ENCODE results near the gene LAP3. TPM values are rescaled to one million over a fixed set of nuclear protein-coding genes. Genes with fewer than 3 reads are reported as not detected.

LAP3 gene
- total and polyA plus RNA-seq, 7 donors, result 37.1 to 126 (median 60.3) TPM

DNA sequence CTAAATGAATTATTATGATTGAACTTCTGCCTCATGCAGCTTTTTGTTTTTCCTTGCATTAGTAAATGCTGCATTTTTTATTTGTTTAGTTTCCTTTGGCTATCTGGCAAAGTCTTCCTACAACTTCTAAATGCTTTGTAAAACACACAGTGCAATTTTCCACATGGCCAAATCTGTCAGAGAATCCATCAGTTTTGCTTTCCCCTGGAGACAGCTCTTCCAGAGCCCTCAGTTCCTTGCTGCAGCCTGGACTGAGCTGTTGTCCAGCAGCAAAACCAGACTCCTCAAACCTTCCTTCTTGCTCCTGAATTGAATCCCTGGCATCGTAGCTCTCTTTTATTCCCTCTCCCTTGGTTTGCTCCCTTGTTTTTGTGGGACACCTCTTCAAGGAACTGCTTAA is 80.1 kb downstream of the LAP3 start:
- DNase-seq, result no peak
- Histone ChIP-seq H3K27ac (no peak overlapping the region), H3K36me3 (no peaks in the 10 kb centered on the region), H3K4me3 (no peak overlapping the region), H3K27me3 (no peaks in the 10 kb centered on the region), H3K9me3 (no peaks in the 10 kb centered on the region), H3K4me1 (no peaks in the 10 kb centered on the region)
- WGBS, 2 donors, result 78 to 90% methylated on average over 1 of the region's 1 CpG
- TF ChIP-seq POLR2A (IDR thresholded peaks at IDR 0.05) (no peak), POLR2AphosphoS5 (IDR thresholded peaks at IDR 0.05) (no peak), EP300 (IDR thresholded peaks at IDR 0.05) (no peak)
- TF ChIP-seq, protein P1, sequence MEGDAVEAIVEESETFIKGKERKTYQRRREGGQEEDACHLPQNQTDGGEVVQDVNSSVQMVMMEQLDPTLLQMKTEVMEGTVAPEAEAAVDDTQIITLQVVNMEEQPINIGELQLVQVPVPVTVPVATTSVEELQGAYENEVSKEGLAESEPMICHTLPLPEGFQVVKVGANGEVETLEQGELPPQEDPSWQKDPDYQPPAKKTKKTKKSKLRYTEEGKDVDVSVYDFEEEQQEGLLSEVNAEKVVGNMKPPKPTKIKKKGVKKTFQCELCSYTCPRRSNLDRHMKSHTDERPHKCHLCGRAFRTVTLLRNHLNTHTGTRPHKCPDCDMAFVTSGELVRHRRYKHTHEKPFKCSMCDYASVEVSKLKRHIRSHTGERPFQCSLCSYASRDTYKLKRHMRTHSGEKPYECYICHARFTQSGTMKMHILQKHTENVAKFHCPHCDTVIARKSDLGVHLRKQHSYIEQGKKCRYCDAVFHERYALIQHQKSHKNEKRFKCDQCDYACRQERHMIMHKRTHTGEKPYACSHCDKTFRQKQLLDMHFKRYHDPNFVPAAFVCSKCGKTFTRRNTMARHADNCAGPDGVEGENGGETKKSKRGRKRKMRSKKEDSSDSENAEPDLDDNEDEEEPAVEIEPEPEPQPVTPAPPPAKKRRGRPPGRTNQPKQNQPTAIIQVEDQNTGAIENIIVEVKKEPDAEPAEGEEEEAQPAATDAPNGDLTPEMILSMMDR (IDR thresholded peaks at IDR 0.05), result no peak
- intact Hi-C loops (cut with DNase I), result no loop called here

Other genes starting within 250 kb of the LAP3 start
- 10 to 100 TPM in 3 of 4 donors, 1 to 10 TPM in 1; 8.7 to 19.7 (median 16.5) TPM for gene QDPR, start 65.1 kb upstream of the LAP3 start, total RNA-seq
- gene QDPR, start 65.1 kb upstream of the LAP3 start, polyA plus RNA-seq, result 10 to 100 TPM; 21.7 to 28.9 (median 25.2) TPM
- not detected for gene CLRN2, start 62.0 kb upstream of the LAP3 start, total RNA-seq
- gene CLRN2, start 62.0 kb upstream of the LAP3 start, polyA plus RNA-seq, result not detected
- gene MED28, start 37.4 kb downstream of the LAP3 start, total RNA-seq, result 10 to 100 TPM; 17.1 to 24.0 (median 18.7) TPM
- 10 to 100 TPM in 1 of 3 donors, 1 to 10 TPM in 2; 8.4 to 15.2 (median 9.2) TPM for gene MED28, start 37.4 kb downstream of the LAP3 start, polyA plus RNA-seq
- gene FAM184B, start 204.4 kb downstream of the LAP3 start, total RNA-seq, result not detected
- gene FAM184B, start 204.4 kb downstream of the LAP3 start, polyA plus RNA-seq, result under 1 TPM; under 0.01 to 0.23 (median 0.23) TPM
- gene DCAF16, start 233.6 kb downstream of the LAP3 start, total RNA-seq, result 10 to 100 TPM; 23.2 to 31.5 (median 25.9) TPM
- gene DCAF16, start 233.6 kb downstream of the LAP3 start, polyA plus RNA-seq, result 10 to 100 TPM in 1 of 3 donors, 1 to 10 TPM in 2; 5.8 to 14.0 (median 8.4) TPM
- gene NCAPG, start 233.8 kb downstream of the LAP3 start, total RNA-seq, result under 1 TPM; under 0.01 to 0.68 (median 0.47) TPM
- gene NCAPG, start 233.8 kb downstream of the LAP3 start, polyA plus RNA-seq, result 1 to 10 TPM in 2 of 3 donors, under 1 TPM in 1; under 0.01 to 8.2 (median 2.5) TPM

Data from sigmoid colon (tissue), 7 donors.